ENCODE data around the gene GFRA4.
A peak's percentile ranks its signal among the peaks of the same experiment; 100 is the strongest.

The GFRA4 gene

DNA sequence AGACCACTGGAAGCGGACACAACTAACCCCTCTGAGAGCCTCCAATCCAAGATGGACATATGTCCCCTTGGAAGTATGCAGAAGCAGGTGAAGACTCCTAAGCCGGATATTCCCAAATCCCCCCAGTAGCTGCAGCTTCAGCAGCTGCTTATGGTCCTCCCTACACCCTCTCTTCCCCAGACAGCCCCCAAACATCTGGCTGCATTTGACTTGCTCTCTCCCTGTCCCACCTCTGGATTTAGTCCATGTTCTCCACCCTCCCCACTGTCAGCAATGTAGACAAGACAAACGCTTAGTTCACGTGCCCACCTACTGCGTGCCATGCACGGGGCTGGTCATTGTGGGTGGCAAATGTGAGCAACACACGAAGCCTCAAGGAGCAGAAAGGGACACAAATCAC, 23.2 kb upstream of the GFRA4 start:
- no peak for DNase-seq (ENCODE audit: extremely low read depth, low read depth)
- TF ChIP-seq, protein P1, sequence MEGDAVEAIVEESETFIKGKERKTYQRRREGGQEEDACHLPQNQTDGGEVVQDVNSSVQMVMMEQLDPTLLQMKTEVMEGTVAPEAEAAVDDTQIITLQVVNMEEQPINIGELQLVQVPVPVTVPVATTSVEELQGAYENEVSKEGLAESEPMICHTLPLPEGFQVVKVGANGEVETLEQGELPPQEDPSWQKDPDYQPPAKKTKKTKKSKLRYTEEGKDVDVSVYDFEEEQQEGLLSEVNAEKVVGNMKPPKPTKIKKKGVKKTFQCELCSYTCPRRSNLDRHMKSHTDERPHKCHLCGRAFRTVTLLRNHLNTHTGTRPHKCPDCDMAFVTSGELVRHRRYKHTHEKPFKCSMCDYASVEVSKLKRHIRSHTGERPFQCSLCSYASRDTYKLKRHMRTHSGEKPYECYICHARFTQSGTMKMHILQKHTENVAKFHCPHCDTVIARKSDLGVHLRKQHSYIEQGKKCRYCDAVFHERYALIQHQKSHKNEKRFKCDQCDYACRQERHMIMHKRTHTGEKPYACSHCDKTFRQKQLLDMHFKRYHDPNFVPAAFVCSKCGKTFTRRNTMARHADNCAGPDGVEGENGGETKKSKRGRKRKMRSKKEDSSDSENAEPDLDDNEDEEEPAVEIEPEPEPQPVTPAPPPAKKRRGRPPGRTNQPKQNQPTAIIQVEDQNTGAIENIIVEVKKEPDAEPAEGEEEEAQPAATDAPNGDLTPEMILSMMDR (IDR thresholded peaks at IDR 0.05; ENCODE audit: low read depth, low read length), result no peak

DNA sequence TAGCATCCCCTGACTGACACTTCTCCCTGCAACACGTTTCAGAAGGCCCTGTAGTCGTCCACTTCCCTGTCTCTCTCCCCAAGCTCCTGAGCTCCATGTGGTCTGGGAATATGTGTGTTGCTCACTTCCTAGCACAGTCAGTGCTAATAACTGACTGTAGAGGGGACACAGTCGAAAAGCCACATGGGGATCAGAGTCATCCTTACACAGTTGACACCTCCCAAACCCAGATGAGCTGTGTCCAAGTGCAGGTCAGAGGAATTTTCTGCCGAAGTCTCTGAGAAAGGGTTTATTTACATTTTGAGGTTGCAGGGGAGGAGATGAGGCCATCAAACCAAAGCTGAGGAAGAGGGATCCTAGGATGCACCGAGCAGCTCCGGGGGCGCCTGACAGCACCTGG, 22.1 kb upstream of the GFRA4 start:
- no peak for DNase-seq (ENCODE audit: extremely low read depth, low read depth)
- TF ChIP-seq, protein P1 (IDR thresholded peaks at IDR 0.05; ENCODE audit: low read depth, low read length), result no peak

DNA sequence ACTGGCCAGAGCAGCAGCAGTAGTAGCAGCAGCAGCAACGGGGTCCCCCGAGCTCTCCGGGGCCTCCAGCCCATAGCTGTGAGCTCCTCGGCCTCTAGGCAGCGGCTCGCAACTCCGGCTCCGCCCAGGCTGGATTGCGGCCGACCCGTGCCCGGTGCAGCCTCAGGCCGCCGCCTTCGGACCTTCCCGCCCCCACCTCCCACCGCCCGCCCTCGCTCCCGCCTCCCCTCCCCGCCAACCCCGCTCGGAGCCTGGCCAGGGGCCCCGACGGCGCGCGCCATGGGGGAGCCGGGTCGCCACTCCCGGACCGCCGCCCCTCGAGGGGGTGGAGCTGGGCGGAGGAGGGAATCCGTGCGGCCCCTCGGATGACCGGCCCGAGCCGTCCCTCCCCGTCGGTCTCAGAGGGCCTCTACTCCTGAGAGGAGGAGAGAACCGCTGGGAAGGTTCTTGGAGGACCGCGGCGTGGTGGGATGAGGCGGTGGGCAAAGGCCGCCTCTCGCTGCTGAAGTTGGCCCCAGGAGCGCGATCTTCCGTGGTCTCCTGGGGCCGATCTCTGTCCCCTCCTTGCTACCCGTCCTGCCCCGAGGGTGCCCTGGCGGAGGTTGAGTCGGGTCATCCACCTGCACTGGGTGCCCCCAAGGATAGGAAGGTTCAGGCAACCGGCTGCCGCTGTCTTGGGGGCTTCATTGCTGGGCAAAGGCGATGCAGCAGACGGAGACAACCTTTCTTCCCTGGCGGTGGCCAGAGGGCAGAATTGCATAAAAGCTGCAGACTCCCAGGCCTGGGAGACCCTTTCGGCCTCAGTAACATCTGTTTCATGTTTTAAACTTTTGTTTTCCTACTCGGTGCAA, 19.0 kb upstream of the GFRA4 start, which contains the start of gene ADAM33:
Gene ADAM33, minus strand, starts transcription at position 80 of the 851 bp plus-strand sequence. Its CDS starts 6 bp downstream, at position 74.
- TF ChIP-seq, protein P1 (IDR thresholded peaks at IDR 0.05; ENCODE audit: low read depth, low read length), result no peak
- DNase-seq (ENCODE audit: extremely low read depth, low read depth), result no peak

DNA sequence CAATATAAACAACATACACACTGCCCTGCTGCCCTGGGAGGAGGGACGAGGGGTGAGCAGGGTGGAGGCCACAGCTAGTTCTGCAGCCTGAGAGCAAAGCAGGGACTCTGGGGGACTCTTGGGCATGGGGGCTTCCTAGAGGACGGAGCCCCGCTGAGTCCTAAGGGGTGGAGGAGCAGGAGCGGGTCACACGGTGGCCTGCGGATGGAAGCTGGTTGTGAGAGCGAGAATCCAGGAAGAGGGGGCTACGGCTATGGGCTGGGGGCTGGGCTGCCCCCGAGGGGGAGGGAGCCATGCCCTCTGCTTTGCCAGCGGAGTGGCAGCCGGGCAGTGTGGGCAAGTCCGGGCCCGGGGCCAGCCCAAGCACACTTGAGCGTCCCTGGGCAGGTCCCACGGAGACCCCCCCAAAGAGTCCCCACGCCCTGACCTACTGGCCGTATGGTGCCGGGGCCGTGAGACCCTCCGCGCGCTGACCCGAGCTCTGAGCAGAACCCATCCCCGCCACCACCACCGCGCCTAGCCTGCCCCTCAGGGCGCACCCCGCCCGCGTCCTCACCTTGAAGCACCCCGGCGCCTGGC, 18.2 kb upstream of the GFRA4 start:
- DNase-seq (ENCODE audit: extremely low read depth, low read depth), result no peak
- TF ChIP-seq, protein P1 (IDR thresholded peaks at IDR 0.05; ENCODE audit: low read depth, low read length), result no peak

DNA sequence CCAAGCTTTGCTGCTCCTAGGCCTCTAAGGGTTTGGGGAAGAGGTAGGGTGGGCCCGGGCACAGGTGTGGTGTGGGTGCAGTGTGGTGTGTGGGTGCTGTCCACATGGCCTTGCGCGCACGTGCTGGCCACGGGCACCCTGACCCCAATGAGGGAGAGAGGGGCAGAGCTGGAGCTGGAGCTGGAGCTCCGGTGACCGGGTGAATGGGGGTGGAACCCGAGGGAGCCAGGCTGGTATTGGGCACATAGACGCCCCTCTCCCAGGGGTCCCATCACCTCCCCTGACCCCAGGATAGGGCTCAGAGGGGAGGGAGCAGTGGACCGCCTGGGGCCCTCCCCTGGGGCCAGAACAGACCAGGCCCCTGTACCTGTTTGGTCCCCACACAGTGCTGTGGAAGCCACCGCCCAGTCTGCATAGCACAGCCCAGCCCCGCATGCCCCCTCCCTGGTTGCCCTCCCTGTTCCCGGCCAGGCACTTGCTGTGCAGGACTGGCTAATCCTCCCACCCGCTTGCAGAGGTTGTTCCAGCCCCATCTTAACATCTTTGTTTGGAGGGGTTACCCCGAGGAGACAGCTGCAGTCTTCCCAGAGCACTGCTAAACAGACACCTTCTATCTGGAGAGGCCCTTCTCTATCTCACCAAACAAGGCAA, 17.6 kb upstream of the GFRA4 start:
- TF ChIP-seq, protein P1 (IDR thresholded peaks at IDR 0.05; ENCODE audit: low read depth, low read length), result no peak

DNA sequence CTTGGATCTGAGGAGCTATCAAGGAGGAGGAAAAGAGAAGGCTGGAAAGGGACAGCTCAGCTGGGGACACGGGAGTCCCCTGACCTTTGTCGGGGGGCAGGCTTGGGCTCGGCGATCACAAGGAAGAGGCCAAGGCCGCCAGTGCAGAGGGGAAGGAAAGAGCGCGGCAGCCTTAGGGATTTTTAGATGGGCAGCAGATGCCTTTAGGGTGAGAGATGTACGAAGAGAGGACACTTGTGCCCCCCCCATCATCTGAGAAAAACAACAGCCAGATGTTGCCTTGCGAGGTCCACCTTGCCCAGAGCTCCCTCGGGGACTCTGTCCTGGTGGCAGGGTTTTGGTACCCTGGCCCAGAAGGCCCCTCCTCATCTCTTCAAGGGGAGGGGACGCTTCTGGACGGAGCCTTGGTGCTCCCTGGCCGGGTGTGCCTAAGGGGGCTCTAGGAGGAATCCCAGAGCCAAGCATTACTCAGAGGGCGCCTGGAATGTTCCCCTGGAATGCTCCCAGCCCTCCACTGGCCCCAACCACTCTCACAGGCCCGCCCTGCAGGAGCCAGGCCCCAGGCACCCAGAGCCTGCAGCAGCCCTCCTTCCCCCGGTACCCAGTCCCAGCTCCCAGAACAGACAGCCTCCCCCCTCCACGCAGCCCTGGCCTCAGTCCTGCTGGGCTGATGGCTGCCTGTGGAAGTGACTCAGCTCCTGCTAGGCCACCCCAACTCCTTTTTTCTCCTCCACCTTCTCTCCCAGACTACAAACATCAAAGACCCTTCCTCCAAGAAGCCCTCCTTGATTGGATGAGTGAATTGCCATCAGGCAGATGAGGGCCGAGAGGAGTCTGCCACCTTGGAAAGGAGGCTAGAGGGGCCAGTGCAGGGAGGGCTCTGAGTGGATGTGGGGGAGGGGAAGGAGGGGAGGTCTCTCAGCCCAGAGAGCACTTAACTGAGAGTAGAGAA, 16.8 kb upstream of the GFRA4 start:
- peak; percentile 81 for DNase-seq (ENCODE audit: extremely low read depth, low read depth)
- TF ChIP-seq, protein P1 (IDR thresholded peaks at IDR 0.05; ENCODE audit: low read depth, low read length), result no peak

More for the DNA sequence above, 17.6 kb upstream of the GFRA4 start:
- DNase-seq (ENCODE audit: extremely low read depth, low read depth), result no peak

All from AG09319 (cell line).